Thymus (tissue), 14 donors: Measurements from ENCODE around the gene SPEM1. TPM values are rescaled to one million over a fixed set of nuclear protein-coding genes. Genes with fewer than 3 reads are reported as not detected.

Experiments used
- DNase-seq, 9 donors: peaks; one replicate each; pipeline ENCODE4 v3.0.0-alpha.2; 2013; ENCODE audit warnings: low spot score in 9 of 9, low read depth in 6 of 9, missing footprints in 1 of 9
- H3K27ac ChIP-seq, 2 donors: one replicate each; pipeline ENCODE4 v1.5.1; 2013; ENCODE audit warnings: control low read depth in 1 of 2, low read depth in 1 of 2, low read length in 1 of 2, mild to moderate bottlenecking in 1 of 2, moderate library complexity in 1 of 2
- H3K27me3 ChIP-seq, 2 donors: one replicate each; pipeline ENCODE4 v1.5.1; 2013; ENCODE audit warnings: low read length in 1 of 2; ENCODE audit not compliant: control insufficient read depth in 2 of 2, insufficient read depth in 1 of 2
- H3K36me3 ChIP-seq, 2 donors: one replicate each; pipeline ENCODE4 v1.5.1; 2013; ENCODE audit warnings: low read length in 1 of 2, mild to moderate bottlenecking in 1 of 2, moderate library complexity in 1 of 2; ENCODE audit not compliant: control insufficient read depth in 2 of 2, insufficient read depth in 2 of 2
- H3K4me1 ChIP-seq, 2 donors: one replicate each; pipeline ENCODE4 v1.5.1; 2013; ENCODE audit warnings: low read length in 2 of 2; ENCODE audit not compliant: control insufficient read depth in 2 of 2, insufficient read depth in 2 of 2
- H3K4me3 ChIP-seq, 2 donors: one replicate each; pipeline ENCODE4 v1.5.1; 2013; ENCODE audit warnings: low read length in 2 of 2, control low read depth in 1 of 2, mild to moderate bottlenecking in 1 of 2
- H3K9me3 ChIP-seq, 2 donors: one replicate each; pipeline ENCODE4 v1.5.1; 2013; ENCODE audit warnings: low read length in 1 of 2, mild to moderate bottlenecking in 1 of 2; ENCODE audit not compliant: control insufficient read depth in 2 of 2, insufficient read depth in 1 of 2
- whole genome bisulfite sequencing: extraction: QIAGEN DNeasy Blood & Tissue Kit; methylation state at CpG from one replicate; pipeline ENCODE4 v1.1.7; 2013; 5-methylcytosine and 5-hydroxymethylcytosine counted together
- long read RNA-seq, 10 donors: transcript quantifications; one replicate each; lab custom pipeline, GENCODE V29; 2026
- polyA plus RNA-seq: library from polyadenylated mRNA; stranded (reverse); fragments of 200-250 nt; gene quantifications from one replicate; pipeline ENCODE4 v1.2.3, GENCODE V29; 2013
- total RNA-seq: library from RNA; stranded (reverse); fragments of 120-200 nt; gene quantifications from one replicate; pipeline ENCODE4 v1.2.4, GENCODE V29; 2013
- donor health status: healthy.

Gene SPEM1, protein sequence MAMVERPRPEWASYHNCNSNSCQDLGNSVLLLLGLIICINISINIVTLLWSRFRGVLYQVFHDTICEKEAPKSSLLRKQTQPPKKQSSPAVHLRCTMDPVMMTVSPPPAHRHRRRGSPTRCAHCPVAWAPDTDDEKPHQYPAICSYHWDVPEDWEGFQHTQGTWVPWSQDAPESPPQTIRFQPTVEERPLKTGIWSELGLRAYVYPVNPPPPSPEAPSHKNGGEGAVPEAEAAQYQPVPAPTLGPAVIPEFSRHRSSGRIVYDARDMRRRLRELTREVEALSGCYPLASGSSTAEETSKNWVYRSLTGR
- total RNA-seq (not detected), polyA plus RNA-seq (not detected)
- long read RNA-seq, donor 1: 0 reads
- long read RNA-seq, donor 2: 0 reads
- long read RNA-seq, donor 3: 0 reads
- long read RNA-seq, donor 4: 0 reads
- long read RNA-seq, donor 5: 0 reads
- long read RNA-seq, donor 6: 0 reads
- long read RNA-seq, donor 7: 0 reads
- long read RNA-seq, donor 8: 0 reads
- long read RNA-seq, donor 9: 0 reads
- long read RNA-seq, donor 10: 0 reads

GRCh38 chr17:7419819-7420610 lies at the start of gene SPEM1:
SPEM1 (plus strand) TSS chr17:7420324; CDS start chr17:7420385, 61 bp downstream.
- Histone ChIP-seq H3K36me3 (no peaks in the 10 kb centered on the region), H3K4me1 (no peaks in the 10 kb centered on the region), H3K4me3 (no peak within 1 kb of the TSS), H3K27ac (no peak within 1 kb of the TSS), H3K27me3 (peaks cover 0 to 4% of the 10 kb centered on the region in 2 donors), H3K9me3 (peaks cover 0 to 1% of the 10 kb centered on the region in 2 donors)
- no peak for DNase-seq
- WGBS: 95% methylated on average over 17 of the region's 17 CpGs

DNA sequence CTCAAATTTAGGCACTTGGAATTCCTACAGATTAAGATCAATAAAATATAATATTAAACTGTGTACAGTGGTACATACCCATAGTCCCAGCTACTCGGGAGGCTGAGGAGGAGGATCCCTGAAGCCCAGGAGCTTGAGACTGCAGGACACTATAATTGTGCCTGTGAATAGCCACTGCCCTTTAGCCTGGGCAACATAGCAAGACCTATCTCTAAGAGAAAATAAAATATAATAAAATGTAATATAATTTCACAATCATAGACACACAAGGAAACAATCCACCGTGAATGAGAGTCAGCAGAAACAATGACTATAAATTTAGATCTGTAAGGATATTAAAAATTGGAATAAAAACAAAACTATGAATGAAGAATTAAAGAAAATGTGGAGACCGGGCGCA lies 49.3 kb upstream of the SPEM1 start:
- H3K36me3 ChIP-seq: no peaks in the 10 kb centered on the region
- 95% methylated on average over 4 of the region's 4 CpGs for WGBS
- no peak overlapping the region for H3K27ac ChIP-seq
- H3K4me1 ChIP-seq: no peaks in the 10 kb centered on the region
- no peaks in the 10 kb centered on the region for H3K9me3 ChIP-seq
- peaks cover 0 to 27% of the 10 kb centered on the region in 2 donors for H3K27me3 ChIP-seq
- DNase-seq: no peak
- H3K4me3 ChIP-seq: no peak overlapping the region

- peaks cover 0 to 26% of the 10 kb centered on the region in 2 donors for H3K27me3 ChIP-seq
- 98% methylated on average over 2 of the region's 2 CpGs for WGBS
- no peaks in the 10 kb centered on the region for H3K4me1 ChIP-seq
- DNase-seq: no peak
- H3K36me3 ChIP-seq: no peaks in the 10 kb centered on the region
- no peaks in the 10 kb centered on the region for H3K9me3 ChIP-seq
- H3K4me3 ChIP-seq: no peak overlapping the region
- no peak overlapping the region for H3K27ac ChIP-seq
Observed at GRCh38 chr17:7374353-7374752, 45.8 kb upstream of the SPEM1 start.

GRCh38 chr17:7379134-7379533 lies 41.0 kb upstream of the SPEM1 start:
- WGBS: 98% methylated on average over 3 of the region's 3 CpGs
- Histone ChIP-seq H3K4me3 (no peak overlapping the region), H3K36me3 (no peaks in the 10 kb centered on the region), H3K9me3 (peaks cover 0 to 6% of the 10 kb centered on the region in 2 donors), H3K27ac (no peak overlapping the region), H3K4me1 (peaks cover 0 to 10% of the 10 kb centered on the region in 2 donors), H3K27me3 (peaks cover 34 to 64% of the 10 kb centered on the region in 2 donors)
- no peak for DNase-seq

- DNase-seq: no peak
- H3K27me3 ChIP-seq: peaks cover 34 to 69% of the 10 kb centered on the region in 2 donors
- H3K4me1 ChIP-seq: peaks cover 2 to 17% of the 10 kb centered on the region in 2 donors
- no peaks in the 10 kb centered on the region for H3K36me3 ChIP-seq
- H3K27ac ChIP-seq: no peak overlapping the region
- peaks cover 0 to 6% of the 10 kb centered on the region in 2 donors for H3K9me3 ChIP-seq
- no peak overlapping the region for H3K4me3 ChIP-seq
- 77% methylated on average over 7 of the region's 7 CpGs for WGBS
Observed at GRCh38 chr17:7380321-7380720, 39.8 kb upstream of the SPEM1 start.

GRCh38 chr17:7380855-7381683 lies 39.1 kb upstream of the SPEM1 start, which contains the start of gene TNK1:
TNK1 (plus strand) TSS chr17:7381089; CDS start chr17:7382927, 1,838 bp downstream.
- H3K9me3 ChIP-seq: peaks cover 0 to 6% of the 10 kb centered on the region in 2 donors
- H3K4me1 ChIP-seq: peaks cover 2 to 17% of the 10 kb centered on the region in 2 donors
- no peaks in the 10 kb centered on the region for H3K36me3 ChIP-seq
- H3K27me3 ChIP-seq: peaks cover 34 to 69% of the 10 kb centered on the region in 2 donors
- H3K4me3 ChIP-seq: peak within 1 kb of the TSS in 1 of 2 donors; percentile 4
- 9% methylated on average over 52 of the region's 52 CpGs for WGBS
- DNase-seq: no peak
- peak within 1 kb of the TSS in 1 of 2 donors; percentile 3 for H3K27ac ChIP-seq

GRCh38 chr17:7382901-7383300 lies 37.2 kb upstream of the SPEM1 start:
- Histone ChIP-seq H3K4me1 (peaks cover 2 to 17% of the 10 kb centered on the region in 2 donors), H3K36me3 (no peaks in the 10 kb centered on the region), H3K27me3 (peaks cover 34 to 69% of the 10 kb centered on the region in 2 donors), H3K9me3 (peaks cover 0 to 6% of the 10 kb centered on the region in 2 donors), H3K4me3 (no peak overlapping the region), H3K27ac (no peak overlapping the region)
- WGBS: 98% methylated on average over 10 of the region's 10 CpGs
- DNase-seq: no peak

DNA sequence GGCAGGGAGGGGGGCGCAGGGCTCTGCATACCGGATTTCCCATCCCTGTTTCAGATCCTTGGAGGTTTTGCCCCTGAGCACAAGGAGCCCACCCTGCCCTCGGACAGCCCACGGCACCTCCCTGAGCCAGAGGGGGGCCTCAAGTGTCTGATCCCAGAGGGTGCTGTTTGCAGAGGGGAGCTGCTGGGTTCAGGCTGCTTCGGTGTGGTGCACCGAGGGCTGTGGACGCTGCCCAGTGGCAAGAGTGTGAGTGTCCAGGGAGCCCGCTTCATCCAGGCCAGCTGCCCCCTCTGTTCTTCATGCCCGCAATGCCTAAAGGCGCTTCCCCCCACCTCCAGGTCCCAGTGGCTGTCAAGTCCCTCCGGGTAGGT lies 36.8 kb upstream of the SPEM1 start:
- Histone ChIP-seq H3K4me1 (peaks cover 2 to 17% of the 10 kb centered on the region in 2 donors), H3K36me3 (no peaks in the 10 kb centered on the region), H3K9me3 (peaks cover 0 to 6% of the 10 kb centered on the region in 2 donors), H3K4me3 (no peak overlapping the region), H3K27me3 (peaks cover 34 to 68% of the 10 kb centered on the region in 2 donors), H3K27ac (no peak overlapping the region)
- DNase-seq: no peak
- 93% methylated on average over 11 of the region's 11 CpGs for WGBS
